ENCODE results near the gene MAML3. TPM values are rescaled to one million over a fixed set of nuclear protein-coding genes. Genes with fewer than 3 reads are reported as not detected.

Gene MAML3
- total RNA-seq, 2 donors from 2014 or later, result 9.3 to 10.1 TPM

DNA sequence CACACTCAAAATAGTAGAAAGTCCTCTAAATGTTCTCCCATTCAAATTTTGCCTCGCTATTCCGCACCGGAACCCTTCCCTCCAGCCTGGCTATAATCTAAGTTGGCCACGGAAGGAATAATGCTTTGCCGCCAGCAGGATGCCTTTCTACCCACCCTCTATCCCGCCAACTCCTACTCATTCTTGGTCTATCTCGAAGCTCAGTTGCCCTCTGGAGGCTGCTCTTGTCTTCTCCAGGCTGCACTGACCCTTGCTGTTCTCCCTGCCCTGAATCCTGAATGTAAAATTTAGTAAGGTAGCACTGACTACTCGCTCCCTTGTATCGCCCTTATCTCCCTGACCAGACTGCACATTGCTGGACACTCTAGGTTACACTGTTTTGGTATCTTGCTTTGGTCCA is 275.9 kb downstream of the MAML3 start:
- Histone ChIP-seq H3K4me1 (no peaks in the 10 kb centered on the region), H3K36me3 (no peaks in the 10 kb centered on the region), H3K27me3 (no peaks in the 10 kb centered on the region), H3K4me3 (no peak overlapping the region), H3K9me3 (no peaks in the 10 kb centered on the region), H3K9ac (ENCODE audit: low read depth in 2 of 2, low read length in 2 of 2) (no peak overlapping the region), H3K27ac (no peak overlapping the region)
- no peak for DNase-seq
- TF ChIP-seq, protein P1, sequence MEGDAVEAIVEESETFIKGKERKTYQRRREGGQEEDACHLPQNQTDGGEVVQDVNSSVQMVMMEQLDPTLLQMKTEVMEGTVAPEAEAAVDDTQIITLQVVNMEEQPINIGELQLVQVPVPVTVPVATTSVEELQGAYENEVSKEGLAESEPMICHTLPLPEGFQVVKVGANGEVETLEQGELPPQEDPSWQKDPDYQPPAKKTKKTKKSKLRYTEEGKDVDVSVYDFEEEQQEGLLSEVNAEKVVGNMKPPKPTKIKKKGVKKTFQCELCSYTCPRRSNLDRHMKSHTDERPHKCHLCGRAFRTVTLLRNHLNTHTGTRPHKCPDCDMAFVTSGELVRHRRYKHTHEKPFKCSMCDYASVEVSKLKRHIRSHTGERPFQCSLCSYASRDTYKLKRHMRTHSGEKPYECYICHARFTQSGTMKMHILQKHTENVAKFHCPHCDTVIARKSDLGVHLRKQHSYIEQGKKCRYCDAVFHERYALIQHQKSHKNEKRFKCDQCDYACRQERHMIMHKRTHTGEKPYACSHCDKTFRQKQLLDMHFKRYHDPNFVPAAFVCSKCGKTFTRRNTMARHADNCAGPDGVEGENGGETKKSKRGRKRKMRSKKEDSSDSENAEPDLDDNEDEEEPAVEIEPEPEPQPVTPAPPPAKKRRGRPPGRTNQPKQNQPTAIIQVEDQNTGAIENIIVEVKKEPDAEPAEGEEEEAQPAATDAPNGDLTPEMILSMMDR (IDR thresholded peaks at IDR 0.05), result no peak
- intact Hi-C loops (cut with DNase I), result no loop called here

DNA sequence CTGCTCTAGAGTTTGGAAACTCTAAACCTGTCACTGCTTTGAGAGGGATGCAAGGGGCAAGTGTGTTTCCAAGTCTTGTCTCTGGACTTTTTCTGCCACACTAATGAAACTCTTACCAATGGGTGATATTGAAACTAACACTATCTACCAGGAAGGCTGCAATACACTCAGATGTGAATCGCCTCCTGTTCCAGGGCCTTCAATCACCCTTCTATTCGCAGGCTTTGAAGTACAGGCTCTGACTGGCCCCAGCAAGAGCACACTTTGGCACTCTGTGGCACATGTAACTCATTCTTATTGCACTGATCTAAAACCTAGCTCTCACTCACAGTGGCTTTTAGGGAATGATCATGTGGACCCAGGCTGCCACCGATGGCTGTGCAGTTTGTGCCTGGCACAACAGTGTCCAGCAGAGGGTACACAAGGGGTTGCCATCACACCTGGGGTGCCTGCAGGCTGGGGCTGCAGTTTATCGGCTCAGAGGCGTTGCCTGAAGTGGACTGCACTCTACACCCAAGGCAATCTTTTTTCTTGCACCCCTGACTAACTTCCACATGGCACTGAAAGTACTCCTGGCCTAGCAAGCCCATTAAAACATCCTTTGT is 277.5 kb downstream of the MAML3 start:
- no peak for DNase-seq
- Histone ChIP-seq H3K9me3 (no peaks in the 10 kb centered on the region), H3K4me3 (no peak overlapping the region), H3K4me1 (no peaks in the 10 kb centered on the region), H3K9ac (ENCODE audit: low read depth in 2 of 2, low read length in 2 of 2) (no peak overlapping the region), H3K27me3 (no peaks in the 10 kb centered on the region), H3K27ac (no peak overlapping the region), H3K36me3 (no peaks in the 10 kb centered on the region)
- intact Hi-C loops (cut with DNase I), result no loop called here
- TF ChIP-seq, protein P1 (IDR thresholded peaks at IDR 0.05), result no peak

DNA sequence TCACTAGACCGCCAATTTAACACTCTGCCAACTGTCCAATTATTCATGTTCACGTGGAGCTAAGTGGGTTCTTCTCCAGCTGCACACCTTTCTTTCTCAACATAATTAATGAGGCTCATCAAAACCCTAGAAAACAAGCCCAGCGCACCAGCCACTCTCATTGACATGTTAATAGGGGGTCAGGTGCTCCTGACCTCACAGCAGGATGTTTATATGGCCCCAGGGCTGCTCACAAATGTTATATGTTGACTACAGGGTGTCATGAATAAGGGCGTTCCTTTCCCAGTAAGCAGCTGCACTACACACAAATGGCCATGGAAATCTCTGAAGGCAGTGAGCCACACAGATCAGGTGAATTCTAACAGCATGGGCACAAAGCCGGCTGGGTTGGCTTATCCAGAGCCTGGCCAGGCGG is 278.6 kb downstream of the MAML3 start:
- DNase-seq, result no peak
- Histone ChIP-seq H3K9me3 (no peaks in the 10 kb centered on the region), H3K27ac (no peak overlapping the region), H3K36me3 (no peaks in the 10 kb centered on the region), H3K9ac (ENCODE audit: low read depth in 2 of 2, low read length in 2 of 2) (no peak overlapping the region), H3K4me3 (no peak overlapping the region), H3K27me3 (no peaks in the 10 kb centered on the region), H3K4me1 (no peaks in the 10 kb centered on the region)
- TF ChIP-seq, protein P1 (IDR thresholded peaks at IDR 0.05), result no peak
- intact Hi-C loops (cut with DNase I), result no loop called here

DNA sequence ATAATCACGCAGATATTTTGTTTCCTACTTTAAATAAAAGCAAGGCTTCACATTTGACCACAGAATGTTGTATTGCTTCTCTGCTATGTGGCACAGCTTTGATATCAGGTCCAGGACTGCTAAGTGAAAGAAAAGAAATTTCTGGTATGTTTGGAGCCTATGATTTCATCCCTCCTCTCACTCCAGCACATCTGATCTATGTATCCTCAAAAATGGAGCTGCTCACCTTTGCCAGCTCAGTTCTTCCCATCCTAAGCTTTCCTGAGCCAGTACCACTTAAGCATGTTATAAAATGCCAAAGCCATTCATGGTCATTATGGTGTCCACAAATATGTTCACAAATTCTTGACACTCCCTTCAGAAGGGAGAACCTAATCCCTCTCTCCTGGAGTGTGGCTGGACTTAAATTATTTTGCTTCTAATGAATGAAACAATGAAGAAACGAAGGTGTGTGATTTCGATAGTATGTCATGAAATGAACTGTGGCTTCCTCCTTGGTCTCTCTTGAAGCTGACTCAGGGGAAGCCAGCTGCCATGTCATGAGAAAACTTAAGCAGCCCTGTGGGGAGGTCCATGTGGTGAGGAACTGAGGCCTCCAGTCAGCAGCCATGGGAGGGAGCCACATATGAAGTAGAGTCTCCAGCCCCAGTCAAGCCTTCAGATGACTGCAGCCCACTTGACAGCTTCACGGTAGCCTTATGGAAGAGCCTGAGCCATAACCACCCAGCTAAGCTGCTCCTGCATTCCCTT is 280.7 kb downstream of the MAML3 start:
- TF ChIP-seq, protein P1 (IDR thresholded peaks at IDR 0.05), result no peak
- Histone ChIP-seq H3K36me3 (no peaks in the 10 kb centered on the region), H3K4me1 (no peaks in the 10 kb centered on the region), H3K9me3 (no peaks in the 10 kb centered on the region), H3K27me3 (no peaks in the 10 kb centered on the region), H3K9ac (ENCODE audit: low read depth in 2 of 2, low read length in 2 of 2) (no peak overlapping the region), H3K27ac (no peak overlapping the region), H3K4me3 (no peak overlapping the region)
- intact Hi-C loops (cut with DNase I), result no loop called here
- DNase-seq, result no peak

DNA sequence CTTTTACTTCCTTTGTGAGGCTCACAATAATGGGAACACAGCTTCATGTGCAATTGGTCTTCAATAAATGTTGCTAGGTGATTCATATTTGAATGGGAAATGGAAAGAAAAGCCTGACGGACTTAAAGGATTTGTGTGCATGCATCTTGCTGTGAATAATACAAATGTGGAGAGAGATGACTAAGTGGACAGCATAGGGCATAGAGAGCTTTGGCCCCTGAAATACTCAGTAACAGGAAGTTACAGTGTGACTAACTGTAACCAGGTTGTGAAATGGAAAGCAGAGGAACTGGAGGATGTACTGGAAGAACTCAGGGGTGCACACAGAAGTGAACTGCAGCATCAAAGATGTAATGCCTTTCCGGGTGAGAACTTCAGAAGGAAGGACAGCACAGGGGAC is 281.7 kb downstream of the MAML3 start:
- Histone ChIP-seq H3K9me3 (no peaks in the 10 kb centered on the region), H3K36me3 (no peaks in the 10 kb centered on the region), H3K27ac (no peak overlapping the region), H3K4me3 (no peak overlapping the region), H3K9ac (ENCODE audit: low read depth in 2 of 2, low read length in 2 of 2) (no peak overlapping the region), H3K4me1 (no peaks in the 10 kb centered on the region), H3K27me3 (no peaks in the 10 kb centered on the region)
- TF ChIP-seq, protein P1 (IDR thresholded peaks at IDR 0.05), result no peak
- intact Hi-C loops (cut with DNase I), result no loop called here
- DNase-seq, result no peak
